Measurements from ENCODE around the gene FERD3L.
"Not testable (repeated sequence)": the region's sequence is repeated elsewhere in the genome, so short reads cannot be mapped to it uniquely, and the experiment has no call there.

FERD3L gene

GRCh38 chr7:19144661-19145433 is at the start of gene FERD3L:
Gene FERD3L (minus strand): TSS chr7:19145421. CDS start chr7:19145362, 59 bp downstream.
- H3K9me3 ChIP-seq (ENCODE audit: low read length) = no peaks in the 10 kb centered on the region
- peaks cover 58% of the 10 kb centered on the region for H3K27me3 ChIP-seq (ENCODE audit: insufficient read depth, low read length)
- peak within 1 kb of the TSS; percentile 7 for H2AFZ ChIP-seq (ENCODE audit: low read depth, low read length)
- H3K36me3 ChIP-seq (ENCODE audit: insufficient read depth, low read length) = no peaks in the 10 kb centered on the region
- peaks cover 13% of the 10 kb centered on the region for H3K4me1 ChIP-seq (ENCODE audit: insufficient read depth, low read length)
- no peak within 1 kb of the TSS for H3K4me3 ChIP-seq (ENCODE audit: low read length)

DNA sequence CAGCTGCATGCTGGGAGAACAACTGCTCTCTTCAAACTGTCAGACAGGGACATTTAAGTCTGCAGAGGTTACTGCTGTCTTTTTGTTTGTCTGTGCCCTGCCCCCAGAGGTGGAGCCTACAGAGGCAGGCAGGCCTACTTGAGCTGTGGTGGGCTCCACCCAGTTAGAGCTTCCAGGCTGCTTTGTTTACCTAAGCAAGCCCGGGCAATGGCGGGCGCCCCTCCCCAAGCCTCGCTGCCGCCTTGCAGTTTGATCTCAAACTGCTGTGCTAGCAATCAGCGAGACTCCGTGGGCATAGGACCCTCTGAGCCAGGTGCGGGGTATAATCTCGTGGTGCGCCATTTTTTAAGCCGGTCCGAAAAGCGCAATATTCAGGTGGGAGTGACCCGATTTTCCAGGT is 49.2 kb upstream of the FERD3L start:
- not testable (repeated sequence) for H3K36me3 ChIP-seq (ENCODE audit: insufficient read depth, low read length); H3K4me3 ChIP-seq (ENCODE audit: low read length); H2AFZ ChIP-seq (ENCODE audit: low read depth, low read length); H3K9me3 ChIP-seq (ENCODE audit: low read length); H3K4me1 ChIP-seq (ENCODE audit: insufficient read depth, low read length); H3K27me3 ChIP-seq (ENCODE audit: insufficient read depth, low read length)

GRCh38 chr7:19181634-19182033 is 36.4 kb upstream of the FERD3L start:
- no peaks in the 10 kb centered on the region for H3K4me1 ChIP-seq (ENCODE audit: insufficient read depth, low read length)
- no peaks in the 10 kb centered on the region for H3K36me3 ChIP-seq (ENCODE audit: insufficient read depth, low read length)
- no peak overlapping the region for H3K4me3 ChIP-seq (ENCODE audit: low read length)
- H2AFZ ChIP-seq (ENCODE audit: low read depth, low read length) = no peak overlapping the region
- H3K27me3 ChIP-seq (ENCODE audit: insufficient read depth, low read length) = no peaks in the 10 kb centered on the region
- H3K9me3 ChIP-seq (ENCODE audit: low read length) = peaks cover 4% of the 10 kb centered on the region

DNA sequence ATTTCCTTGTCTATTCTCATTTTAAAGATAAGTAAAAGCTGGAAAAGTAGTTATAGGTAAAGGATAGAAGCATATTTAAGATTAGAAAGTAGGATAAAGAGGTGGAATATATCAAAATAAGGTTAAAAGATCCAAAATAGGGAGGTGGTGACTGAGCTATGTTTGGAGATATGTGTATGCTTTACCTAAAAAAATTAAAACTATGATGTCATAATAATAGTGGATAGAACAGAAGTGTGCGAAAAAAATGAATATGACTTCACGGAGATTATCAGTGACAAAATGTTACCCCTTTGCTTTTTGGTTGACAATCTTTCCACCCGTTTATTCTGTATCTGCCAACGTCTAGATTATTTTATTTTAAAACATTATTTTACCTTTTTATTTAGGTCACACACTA is 33.4 kb upstream of the FERD3L start:
- no peak overlapping the region for H3K4me3 ChIP-seq (ENCODE audit: low read length)
- H3K36me3 ChIP-seq (ENCODE audit: insufficient read depth, low read length) = no peaks in the 10 kb centered on the region
- H2AFZ ChIP-seq (ENCODE audit: low read depth, low read length) = no peak overlapping the region
- no peaks in the 10 kb centered on the region for H3K27me3 ChIP-seq (ENCODE audit: insufficient read depth, low read length)
- H3K4me1 ChIP-seq (ENCODE audit: insufficient read depth, low read length) = no peaks in the 10 kb centered on the region
- no peaks in the 10 kb centered on the region for H3K9me3 ChIP-seq (ENCODE audit: low read length)

- H3K4me1 ChIP-seq (ENCODE audit: insufficient read depth, low read length) = no peaks in the 10 kb centered on the region
- H3K9me3 ChIP-seq (ENCODE audit: low read length) = no peaks in the 10 kb centered on the region
- H2AFZ ChIP-seq (ENCODE audit: low read depth, low read length) = no peak overlapping the region
Observed at GRCh38 chr7:19177269-19177668, 32.0 kb upstream of the FERD3L start.

DNA sequence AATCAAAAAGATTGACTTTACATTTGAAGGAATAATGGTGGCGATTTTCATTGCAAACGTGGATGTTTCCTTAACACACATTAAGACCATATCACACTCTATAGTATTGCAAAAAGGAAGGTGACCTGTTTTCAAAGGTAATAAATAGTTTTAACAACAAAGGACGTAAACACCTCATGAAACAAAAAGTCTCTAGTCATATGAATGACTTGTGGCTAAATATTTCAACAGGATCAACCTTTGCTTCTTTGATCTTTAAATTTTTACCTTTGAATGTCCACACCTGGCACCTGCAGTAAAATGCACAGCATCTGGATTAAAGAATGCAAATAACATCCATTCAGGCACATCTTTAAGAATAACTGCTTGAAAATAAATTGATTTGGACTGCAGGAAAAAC is 30.0 kb upstream of the FERD3L start:
- no peaks in the 10 kb centered on the region for H3K4me1 ChIP-seq (ENCODE audit: insufficient read depth, low read length)
- H2AFZ ChIP-seq (ENCODE audit: low read depth, low read length) = no peak overlapping the region
- no peak overlapping the region for H3K4me3 ChIP-seq (ENCODE audit: low read length)
- no peaks in the 10 kb centered on the region for H3K27me3 ChIP-seq (ENCODE audit: insufficient read depth, low read length)
- H3K36me3 ChIP-seq (ENCODE audit: insufficient read depth, low read length) = no peaks in the 10 kb centered on the region
- no peaks in the 10 kb centered on the region for H3K9me3 ChIP-seq (ENCODE audit: low read length)

More at GRCh38 chr7:19177269-19177668, 32.0 kb upstream of the FERD3L start:
- Histone ChIP-seq H3K27me3 (ENCODE audit: insufficient read depth, low read length) (no peaks in the 10 kb centered on the region), H3K4me3 (ENCODE audit: low read length) (no peak overlapping the region), H3K36me3 (ENCODE audit: insufficient read depth, low read length) (no peaks in the 10 kb centered on the region)

- Histone ChIP-seq H2AFZ (ENCODE audit: low read depth, low read length) (no peak overlapping the region), H3K9me3 (ENCODE audit: low read length) (no peaks in the 10 kb centered on the region), H3K4me1 (ENCODE audit: insufficient read depth, low read length) (no peaks in the 10 kb centered on the region), H3K27me3 (ENCODE audit: insufficient read depth, low read length) (no peaks in the 10 kb centered on the region), H3K36me3 (ENCODE audit: insufficient read depth, low read length) (no peaks in the 10 kb centered on the region), H3K4me3 (ENCODE audit: low read length) (no peak overlapping the region)
Observed at GRCh38 chr7:19161671-19162070, 16.4 kb upstream of the FERD3L start.

DNA sequence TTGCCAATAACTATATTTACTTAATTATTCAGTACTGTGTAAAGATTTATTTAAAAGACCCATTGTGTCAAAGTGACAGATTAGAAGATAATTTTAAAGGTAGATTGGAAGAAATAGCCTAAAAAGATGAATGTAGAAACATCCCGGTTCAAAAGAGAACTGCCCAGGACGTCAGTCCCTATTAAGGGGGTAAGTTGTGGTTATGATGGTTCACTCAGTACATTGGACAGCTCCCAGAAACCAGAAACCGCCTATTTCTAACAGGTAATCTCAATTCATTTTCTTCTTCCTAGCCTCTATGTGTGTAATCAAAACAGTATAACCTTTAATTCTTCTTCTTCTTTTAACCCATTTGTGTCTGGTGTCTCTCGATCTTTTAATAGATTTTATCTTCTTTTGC is 1.5 kb upstream of the FERD3L start:
- Histone ChIP-seq H3K27me3 (ENCODE audit: insufficient read depth, low read length) (peaks cover 47% of the 10 kb centered on the region), H3K4me1 (ENCODE audit: insufficient read depth, low read length) (peaks cover 13% of the 10 kb centered on the region), H3K4me3 (ENCODE audit: low read length) (no peak overlapping the region)

GRCh38 chr7:19145434-19146115 is 354 bp upstream of the FERD3L start:
- Histone ChIP-seq H3K4me3 (ENCODE audit: low read length) (no peak overlapping the region), H2AFZ (ENCODE audit: low read depth, low read length) (no peak overlapping the region), H3K36me3 (ENCODE audit: insufficient read depth, low read length) (no peaks in the 10 kb centered on the region), H3K4me1 (ENCODE audit: insufficient read depth, low read length) (peaks cover 13% of the 10 kb centered on the region), H3K9me3 (ENCODE audit: low read length) (no peaks in the 10 kb centered on the region), H3K27me3 (ENCODE audit: insufficient read depth, low read length) (peaks cover 54% of the 10 kb centered on the region)

More for the DNA sequence above, 1.5 kb upstream of the FERD3L start:
- no peaks in the 10 kb centered on the region for H3K9me3 ChIP-seq (ENCODE audit: low read length)
- no peak overlapping the region for H2AFZ ChIP-seq (ENCODE audit: low read depth, low read length)
- H3K36me3 ChIP-seq (ENCODE audit: insufficient read depth, low read length) = no peaks in the 10 kb centered on the region

- no peaks in the 10 kb centered on the region for H3K36me3 ChIP-seq (ENCODE audit: insufficient read depth, low read length)
- H3K4me1 ChIP-seq (ENCODE audit: insufficient read depth, low read length) = peaks cover 13% of the 10 kb centered on the region
- peaks cover 62% of the 10 kb centered on the region for H3K27me3 ChIP-seq (ENCODE audit: insufficient read depth, low read length)
- no peak overlapping the region for H3K4me3 ChIP-seq (ENCODE audit: low read length)
- no peak overlapping the region for H2AFZ ChIP-seq (ENCODE audit: low read depth, low read length)
- no peaks in the 10 kb centered on the region for H3K9me3 ChIP-seq (ENCODE audit: low read length)
Observed at GRCh38 chr7:19143881-19144574, 1.2 kb downstream of the FERD3L start.

- Histone ChIP-seq H3K36me3 (ENCODE audit: insufficient read depth, low read length) (no peaks in the 10 kb centered on the region), H3K27me3 (ENCODE audit: insufficient read depth, low read length) (peaks cover 48% of the 10 kb centered on the region), H2AFZ (ENCODE audit: low read depth, low read length) (no peak overlapping the region), H3K9me3 (ENCODE audit: low read length) (no peaks in the 10 kb centered on the region), H3K4me1 (ENCODE audit: insufficient read depth, low read length) (peaks cover 4% of the 10 kb centered on the region), H3K4me3 (ENCODE audit: low read length) (no peak overlapping the region)
Observed at GRCh38 chr7:19139706-19140327, 5.4 kb downstream of the FERD3L start.

DNA sequence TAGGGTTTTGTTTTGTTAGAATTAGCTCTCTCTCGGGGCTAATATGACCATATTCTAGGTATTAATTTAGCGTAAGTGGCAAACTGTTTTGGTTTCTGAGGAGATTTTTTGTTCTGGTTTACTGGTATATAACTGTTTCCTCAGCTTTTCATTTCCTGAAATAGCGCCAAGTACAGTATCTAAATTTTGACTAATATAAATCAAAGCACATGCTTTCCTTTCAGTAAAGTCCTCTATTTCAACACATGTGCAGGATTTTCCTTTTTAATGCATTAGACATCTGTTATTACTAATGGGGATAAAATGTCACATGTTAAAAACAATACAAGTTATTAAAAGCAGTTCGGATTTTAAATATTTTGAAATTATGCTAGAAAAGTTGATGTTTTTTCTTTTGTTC is 11.3 kb downstream of the FERD3L start:
- Histone ChIP-seq H3K36me3 (ENCODE audit: insufficient read depth, low read length) (no peaks in the 10 kb centered on the region), H3K4me1 (ENCODE audit: insufficient read depth, low read length) (no peaks in the 10 kb centered on the region), H3K4me3 (ENCODE audit: low read length) (no peak overlapping the region), H3K27me3 (ENCODE audit: insufficient read depth, low read length) (peaks cover 4% of the 10 kb centered on the region), H2AFZ (ENCODE audit: low read depth, low read length) (no peak overlapping the region), H3K9me3 (ENCODE audit: low read length) (no peaks in the 10 kb centered on the region)

DNA sequence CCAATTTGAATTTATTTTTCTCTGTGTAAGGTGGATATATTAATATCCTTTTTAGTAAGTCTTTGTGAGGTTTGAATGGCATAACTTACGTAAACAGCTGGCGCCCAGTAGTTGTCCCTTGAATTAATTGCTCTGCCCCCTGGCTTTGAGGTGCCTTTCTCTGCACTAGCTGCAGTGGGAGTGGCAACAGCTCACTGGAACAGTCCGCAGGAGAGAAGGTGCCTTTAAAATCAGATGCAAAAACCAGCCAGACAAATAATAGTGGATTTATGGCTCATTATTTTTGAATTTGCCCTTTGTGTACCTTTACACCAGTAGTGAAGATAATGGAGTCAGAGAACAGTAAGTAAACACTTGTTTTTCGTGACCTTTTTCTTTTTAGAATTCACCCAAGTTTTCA is 11.8 kb downstream of the FERD3L start:
- H3K9me3 ChIP-seq (ENCODE audit: low read length) = no peaks in the 10 kb centered on the region
- peaks cover 4% of the 10 kb centered on the region for H3K27me3 ChIP-seq (ENCODE audit: insufficient read depth, low read length)
- H3K36me3 ChIP-seq (ENCODE audit: insufficient read depth, low read length) = no peaks in the 10 kb centered on the region
- no peak overlapping the region for H3K4me3 ChIP-seq (ENCODE audit: low read length)
- H3K4me1 ChIP-seq (ENCODE audit: insufficient read depth, low read length) = no peaks in the 10 kb centered on the region
- no peak overlapping the region for H2AFZ ChIP-seq (ENCODE audit: low read depth, low read length)

Data from neuron (in vitro differentiated cells).